ENCODE measurements around the gene ADCY6.

ADCY6 gene

DNA sequence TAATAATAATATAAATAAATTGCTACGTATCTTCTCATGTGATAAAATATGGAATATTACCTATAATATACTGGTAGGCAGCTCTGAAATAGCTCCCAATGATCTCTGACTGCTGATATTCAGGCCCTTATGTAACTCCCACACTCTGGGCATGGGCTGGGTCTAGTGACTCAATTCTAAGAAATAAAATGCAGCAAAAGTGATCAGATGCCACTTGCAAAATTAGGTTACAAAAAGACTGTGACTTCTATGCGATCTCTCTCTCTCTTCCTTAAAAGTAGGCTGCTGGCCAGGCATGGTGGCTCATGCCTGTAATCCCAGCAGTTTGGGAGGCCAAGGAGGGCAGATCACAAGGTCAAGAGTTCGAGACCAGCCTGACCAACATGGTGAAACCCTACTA is 19.1 kb upstream of the ADCY6 start:
- TF ChIP-seq, protein P1, sequence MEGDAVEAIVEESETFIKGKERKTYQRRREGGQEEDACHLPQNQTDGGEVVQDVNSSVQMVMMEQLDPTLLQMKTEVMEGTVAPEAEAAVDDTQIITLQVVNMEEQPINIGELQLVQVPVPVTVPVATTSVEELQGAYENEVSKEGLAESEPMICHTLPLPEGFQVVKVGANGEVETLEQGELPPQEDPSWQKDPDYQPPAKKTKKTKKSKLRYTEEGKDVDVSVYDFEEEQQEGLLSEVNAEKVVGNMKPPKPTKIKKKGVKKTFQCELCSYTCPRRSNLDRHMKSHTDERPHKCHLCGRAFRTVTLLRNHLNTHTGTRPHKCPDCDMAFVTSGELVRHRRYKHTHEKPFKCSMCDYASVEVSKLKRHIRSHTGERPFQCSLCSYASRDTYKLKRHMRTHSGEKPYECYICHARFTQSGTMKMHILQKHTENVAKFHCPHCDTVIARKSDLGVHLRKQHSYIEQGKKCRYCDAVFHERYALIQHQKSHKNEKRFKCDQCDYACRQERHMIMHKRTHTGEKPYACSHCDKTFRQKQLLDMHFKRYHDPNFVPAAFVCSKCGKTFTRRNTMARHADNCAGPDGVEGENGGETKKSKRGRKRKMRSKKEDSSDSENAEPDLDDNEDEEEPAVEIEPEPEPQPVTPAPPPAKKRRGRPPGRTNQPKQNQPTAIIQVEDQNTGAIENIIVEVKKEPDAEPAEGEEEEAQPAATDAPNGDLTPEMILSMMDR (conservative IDR thresholded peaks at IDR 0.05; ENCODE audit: low read length), result no peak
- no peak overlapping the region for H3K4me3 ChIP-seq (ENCODE audit: low read length)
- DNase-seq (ENCODE audit: low read depth), result no peak

DNA sequence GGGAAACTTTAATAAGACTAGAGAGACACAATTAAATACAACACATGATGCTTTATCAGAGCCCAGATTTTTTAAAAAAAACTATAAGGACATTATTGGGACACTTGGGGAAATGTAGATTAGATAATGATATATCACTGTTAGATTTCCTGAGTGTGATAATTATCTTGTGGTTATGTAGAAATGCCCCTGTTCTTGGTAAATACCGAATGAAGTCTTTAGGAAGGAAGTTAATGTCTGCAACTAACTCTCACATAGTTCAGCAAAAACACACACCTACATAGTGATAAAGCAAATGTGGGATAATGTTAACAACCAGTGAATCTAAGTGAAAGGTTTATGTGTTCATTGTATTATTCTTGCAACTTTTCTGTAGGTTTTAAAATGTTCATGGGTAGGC is 14.8 kb upstream of the ADCY6 start:
- TF ChIP-seq, protein P1 (conservative IDR thresholded peaks at IDR 0.05; ENCODE audit: low read length), result no peak
- H3K4me3 ChIP-seq (ENCODE audit: low read length), result no peak overlapping the region
- DNase-seq (ENCODE audit: low read depth), result no peak

DNA sequence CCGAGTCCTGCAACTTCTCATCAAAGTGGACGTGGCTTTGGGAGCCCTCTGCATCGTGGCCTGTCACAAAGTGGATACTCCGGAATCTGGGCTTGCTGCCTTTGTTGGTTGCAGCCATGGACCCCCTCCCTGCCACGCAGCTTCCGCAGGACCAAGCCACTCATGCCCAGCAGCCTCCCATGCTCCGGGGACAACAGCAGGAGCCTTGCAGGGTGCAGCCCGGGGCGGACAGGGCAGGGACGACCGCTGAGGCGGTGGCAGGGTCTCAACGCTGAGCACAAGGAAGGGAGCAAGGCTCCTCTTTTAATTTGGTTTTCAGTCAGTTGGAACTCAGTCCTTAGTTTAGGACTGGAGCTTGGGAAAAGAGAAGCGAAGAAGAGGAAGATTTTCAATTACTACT is 12.1 kb upstream of the ADCY6 start:
- DNase-seq (ENCODE audit: low read depth), result no peak
- TF ChIP-seq, protein P1 (conservative IDR thresholded peaks at IDR 0.05; ENCODE audit: low read length), result no peak
- no peak overlapping the region for H3K4me3 ChIP-seq (ENCODE audit: low read length)

DNA sequence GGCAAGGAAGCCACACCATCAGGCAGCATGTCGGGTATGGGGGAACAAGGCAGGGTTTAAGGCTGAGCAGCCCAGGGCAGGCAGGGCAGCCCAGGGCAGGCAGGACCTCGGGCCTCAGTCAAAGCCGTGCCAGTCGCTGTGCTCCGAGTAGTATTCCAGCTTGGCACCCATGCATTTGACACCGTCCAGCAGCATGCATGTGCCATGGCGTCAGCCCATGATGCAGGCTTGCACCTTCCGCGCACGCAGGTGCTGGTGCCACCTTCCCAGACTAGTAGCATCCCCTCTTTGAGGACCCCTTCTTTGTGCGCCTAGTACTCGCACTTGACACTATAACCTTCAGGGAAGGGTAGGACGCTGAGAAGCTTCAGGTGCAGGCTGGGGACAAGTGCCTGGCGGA is 11.6 kb upstream of the ADCY6 start:
- no peak overlapping the region for H3K4me3 ChIP-seq (ENCODE audit: low read length)
- DNase-seq (ENCODE audit: low read depth), result no peak
- TF ChIP-seq, protein P1 (conservative IDR thresholded peaks at IDR 0.05; ENCODE audit: low read length), result no peak

DNA sequence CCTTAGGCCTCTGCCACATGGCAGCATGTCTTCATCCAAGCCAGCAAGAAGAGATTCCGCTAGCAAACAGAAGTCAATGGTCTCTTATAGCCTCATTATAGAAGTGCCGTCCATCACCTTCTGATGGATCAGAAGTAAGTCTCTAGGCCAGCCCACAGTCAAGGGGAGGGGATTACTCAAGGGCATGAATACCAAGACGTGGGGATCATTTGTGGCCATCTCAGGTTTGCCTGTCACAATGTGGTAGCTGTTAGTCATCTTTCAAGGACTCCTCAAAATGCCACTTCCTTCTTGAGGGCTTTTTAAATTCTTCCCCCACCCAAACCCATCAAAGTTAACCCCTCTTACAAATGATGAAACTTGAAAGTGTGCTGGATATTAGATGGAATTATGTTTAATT is 8.1 kb upstream of the ADCY6 start:
- H3K4me3 ChIP-seq (ENCODE audit: low read length), result no peak overlapping the region
- TF ChIP-seq, protein P1 (conservative IDR thresholded peaks at IDR 0.05; ENCODE audit: low read length), result no peak
- DNase-seq (ENCODE audit: low read depth), result peak; percentile 27

DNA sequence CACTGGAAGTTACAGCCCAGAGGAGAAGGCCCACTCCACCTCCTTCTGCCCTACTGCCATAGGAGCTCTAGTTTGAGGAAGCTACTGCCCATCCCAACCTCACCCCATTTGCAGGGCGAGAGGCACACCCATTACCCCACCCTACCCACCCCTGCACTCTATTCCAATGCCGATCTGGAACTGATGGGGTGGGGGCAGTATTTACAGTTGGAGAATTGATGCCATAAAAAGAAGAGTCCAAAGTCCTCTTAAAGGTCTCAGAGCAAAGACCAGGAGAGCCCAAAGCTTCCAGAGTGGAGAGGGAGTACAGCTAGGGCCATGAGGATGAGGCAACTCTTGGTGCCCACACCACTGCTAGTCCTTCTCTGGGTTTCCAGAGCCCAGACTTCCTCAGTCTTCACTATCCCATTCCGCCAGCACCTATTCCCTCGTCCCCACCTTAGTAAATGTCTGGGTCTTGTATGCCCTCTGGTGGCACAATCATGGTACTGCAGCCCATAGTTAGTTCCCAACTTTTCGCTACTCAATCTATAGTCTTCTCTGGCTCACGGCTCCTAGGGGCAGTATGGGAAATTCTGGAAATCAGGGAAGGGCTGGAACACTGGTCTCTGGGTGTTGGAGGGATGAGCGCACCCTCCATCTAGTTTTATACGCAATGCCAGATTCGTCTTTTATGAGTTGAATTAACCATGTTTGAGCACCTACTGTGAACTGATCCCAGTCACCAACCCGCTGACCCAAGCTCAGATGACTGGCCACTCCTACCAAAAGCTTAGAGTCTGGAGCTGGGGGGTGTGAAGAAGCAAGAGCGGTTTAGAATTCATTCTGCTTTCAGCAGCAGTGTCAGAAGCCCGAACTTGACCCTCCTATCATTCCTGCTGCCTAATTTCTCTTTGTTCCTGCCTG is 6.9 kb upstream of the ADCY6 start:
- TF ChIP-seq, protein P1 (conservative IDR thresholded peaks at IDR 0.05; ENCODE audit: low read length), result peak; percentile 97

DNA sequence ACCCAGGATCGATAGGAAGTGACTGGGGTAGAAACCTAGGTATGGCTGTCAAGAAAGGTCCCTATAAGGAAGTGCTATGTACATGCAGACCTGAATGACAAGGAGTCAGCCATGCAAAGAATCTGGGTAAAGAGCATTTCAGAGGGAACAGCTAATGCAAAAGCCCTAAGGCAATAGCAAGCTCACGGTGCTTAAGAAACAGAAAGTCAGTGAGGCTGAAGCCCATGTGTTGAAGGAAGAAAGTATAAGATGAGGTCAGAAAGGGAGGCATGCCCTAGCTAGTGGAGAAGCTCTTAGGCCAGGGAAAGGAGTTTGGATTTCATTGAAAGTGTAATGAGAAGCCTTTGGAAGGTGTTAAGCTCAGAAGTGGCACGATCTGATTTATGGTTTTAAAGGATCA is 6.0 kb upstream of the ADCY6 start:
- TF ChIP-seq, protein P1 (conservative IDR thresholded peaks at IDR 0.05; ENCODE audit: low read length), result no peak
- no peak for DNase-seq (ENCODE audit: low read depth)
- no peak overlapping the region for H3K4me3 ChIP-seq (ENCODE audit: low read length)

More for the DNA sequence above, 6.9 kb upstream of the ADCY6 start:
- no peak overlapping the region for H3K4me3 ChIP-seq (ENCODE audit: low read length)
- peak; percentile 72 for DNase-seq (ENCODE audit: low read depth)
